Osteocyte (in vitro differentiated cells): Measurements from ENCODE around the gene UBR4. TPM values are rescaled to one million over a fixed set of nuclear protein-coding genes. Genes with fewer than 3 reads are reported as not detected.

ENCODE experiments used
- DNase-seq: peaks from one replicate; pipeline ENCODE4 v3.0.0; 2021; ENCODE audit warnings: mixed read lengths; ENCODE audit not compliant: unreplicated experiment; ENCODE audit errors: extremely low spot score
- H3K27ac Mint-ChIP-seq: one replicate; pipeline ENCODE4 v1.8.0; 2021; ENCODE audit warnings: mild to moderate bottlenecking, mixed read lengths; ENCODE audit not compliant: unreplicated experiment
- H3K27me3 Mint-ChIP-seq: one replicate; pipeline ENCODE4 v1.8.0; 2021; ENCODE audit warnings: mixed read lengths; ENCODE audit not compliant: unreplicated experiment
- H3K36me3 Mint-ChIP-seq: one replicate; pipeline ENCODE4 v1.8.0; 2021; ENCODE audit warnings: mixed read lengths; ENCODE audit not compliant: unreplicated experiment
- H3K4me1 Mint-ChIP-seq: one replicate; pipeline ENCODE4 v1.8.0; 2021; ENCODE audit warnings: mixed read lengths; ENCODE audit not compliant: unreplicated experiment
- H3K4me3 Mint-ChIP-seq: one replicate; pipeline ENCODE4 v1.8.0; 2021; ENCODE audit warnings: mild to moderate bottlenecking, moderate library complexity, mixed read lengths; ENCODE audit not compliant: unreplicated experiment
- H3K9me3 Mint-ChIP-seq: one replicate; pipeline ENCODE4 v1.8.0; 2021; ENCODE audit warnings: mixed read lengths; ENCODE audit not compliant: unreplicated experiment
- total RNA-seq: library from RNA; stranded (reverse); gene quantifications from 2 replicates; pipeline ENCODE4 v1.2.1, GENCODE V29; 2021
- TF ChIP-seq, protein P1 (sequence below): fragments of 200-600 bp; sonication (generic); IDR thresholded peaks from 2 replicates; pipeline ENCODE4 v1.5.0; 2021; ENCODE audit warnings: antibody characterized with exemption, mild to moderate bottlenecking, moderate library complexity

UBR4 gene
- total RNA-seq, 1 donor from 2014 or later: 161 TPM

GRCh38 chr1:19058476-19058797, 151.6 kb downstream of the UBR4 start:
- Mint-ChIP-seq H3K27me3 (peaks cover 15% of the 10 kb centered on the region), H3K4me3 (no peak overlapping the region), H3K9me3 (no peaks in the 10 kb centered on the region), H3K27ac (no peak overlapping the region), H3K36me3 (no peaks in the 10 kb centered on the region), H3K4me1 (no peaks in the 10 kb centered on the region)
- no peak for DNase-seq
- TF ChIP-seq, protein P1, sequence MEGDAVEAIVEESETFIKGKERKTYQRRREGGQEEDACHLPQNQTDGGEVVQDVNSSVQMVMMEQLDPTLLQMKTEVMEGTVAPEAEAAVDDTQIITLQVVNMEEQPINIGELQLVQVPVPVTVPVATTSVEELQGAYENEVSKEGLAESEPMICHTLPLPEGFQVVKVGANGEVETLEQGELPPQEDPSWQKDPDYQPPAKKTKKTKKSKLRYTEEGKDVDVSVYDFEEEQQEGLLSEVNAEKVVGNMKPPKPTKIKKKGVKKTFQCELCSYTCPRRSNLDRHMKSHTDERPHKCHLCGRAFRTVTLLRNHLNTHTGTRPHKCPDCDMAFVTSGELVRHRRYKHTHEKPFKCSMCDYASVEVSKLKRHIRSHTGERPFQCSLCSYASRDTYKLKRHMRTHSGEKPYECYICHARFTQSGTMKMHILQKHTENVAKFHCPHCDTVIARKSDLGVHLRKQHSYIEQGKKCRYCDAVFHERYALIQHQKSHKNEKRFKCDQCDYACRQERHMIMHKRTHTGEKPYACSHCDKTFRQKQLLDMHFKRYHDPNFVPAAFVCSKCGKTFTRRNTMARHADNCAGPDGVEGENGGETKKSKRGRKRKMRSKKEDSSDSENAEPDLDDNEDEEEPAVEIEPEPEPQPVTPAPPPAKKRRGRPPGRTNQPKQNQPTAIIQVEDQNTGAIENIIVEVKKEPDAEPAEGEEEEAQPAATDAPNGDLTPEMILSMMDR: no peak

- TF ChIP-seq, protein P1: no peak
Observed at GRCh38 chr1:19057784-19058475, 152.1 kb downstream of the UBR4 start.

GRCh38 chr1:19057182-19057779, 152.8 kb downstream of the UBR4 start:
- Mint-ChIP-seq H3K27me3 (peaks cover 15% of the 10 kb centered on the region), H3K4me1 (no peaks in the 10 kb centered on the region), H3K36me3 (no peaks in the 10 kb centered on the region), H3K27ac (no peak overlapping the region), H3K9me3 (no peaks in the 10 kb centered on the region), H3K4me3 (no peak overlapping the region)
- no peak for DNase-seq
- TF ChIP-seq, protein P1: no peak

More at GRCh38 chr1:19057784-19058475, 152.1 kb downstream of the UBR4 start:
- Mint-ChIP-seq H3K9me3 (no peaks in the 10 kb centered on the region), H3K4me3 (no peak overlapping the region), H3K4me1 (no peaks in the 10 kb centered on the region), H3K27ac (no peak overlapping the region), H3K36me3 (no peaks in the 10 kb centered on the region), H3K27me3 (peaks cover 15% of the 10 kb centered on the region)
- peak; percentile 83 for DNase-seq

- Mint-ChIP-seq H3K36me3 (no peaks in the 10 kb centered on the region), H3K27ac (no peak overlapping the region), H3K4me1 (no peaks in the 10 kb centered on the region), H3K27me3 (peaks cover 15% of the 10 kb centered on the region), H3K9me3 (no peaks in the 10 kb centered on the region), H3K4me3 (no peak overlapping the region)
- no peak for DNase-seq
- TF ChIP-seq, protein P1: no peak
Observed at GRCh38 chr1:19055701-19056100, 154.4 kb downstream of the UBR4 start.

- Mint-ChIP-seq H3K9me3 (no peaks in the 10 kb centered on the region), H3K27me3 (peaks cover 15% of the 10 kb centered on the region), H3K4me1 (no peaks in the 10 kb centered on the region), H3K27ac (no peak overlapping the region), H3K4me3 (no peak overlapping the region), H3K36me3 (no peaks in the 10 kb centered on the region)
- DNase-seq: no peak
- TF ChIP-seq, protein P1: no peak
Observed at GRCh38 chr1:19055001-19055400, 155.1 kb downstream of the UBR4 start.
